ENCODE results near the gene TPK1.

Gene TPK1

GRCh38 chr7:144641389-144642044, 194.3 kb downstream of the TPK1 start:
- no peak for DNase-seq (ENCODE audit: low read depth, low spot score)
- no peak for TF ChIP-seq CTCF (IDR thresholded peaks at IDR 0.05; ENCODE audit: insufficient read depth, low read length, missing control alignments)
- no peak overlapping the region for H3K4me3 ChIP-seq (ENCODE audit: low read depth, low read length)
- ChIA-PET POLR2A (no interaction called here), CTCF (no interaction called here)

GRCh38 chr7:144632724-144633123, 203.1 kb downstream of the TPK1 start:
- DNase-seq (ENCODE audit: low read depth, low spot score): no peak
- CTCF ChIA-PET: no interaction called here
- POLR2A ChIA-PET: no interaction called here
- no peak overlapping the region for H3K4me3 ChIP-seq (ENCODE audit: low read depth, low read length)
- TF ChIP-seq CTCF (IDR thresholded peaks at IDR 0.05; ENCODE audit: insufficient read depth, low read length, missing control alignments): no peak

GRCh38 chr7:144629598-144629997, 206.3 kb downstream of the TPK1 start:
- ChIA-PET POLR2A (no interaction called here), CTCF (no interaction called here)
- no peak for DNase-seq (ENCODE audit: low read depth, low spot score)
- no peak overlapping the region for H3K4me3 ChIP-seq (ENCODE audit: low read depth, low read length)
- no peak for TF ChIP-seq CTCF (IDR thresholded peaks at IDR 0.05; ENCODE audit: insufficient read depth, low read length, missing control alignments)

DNA sequence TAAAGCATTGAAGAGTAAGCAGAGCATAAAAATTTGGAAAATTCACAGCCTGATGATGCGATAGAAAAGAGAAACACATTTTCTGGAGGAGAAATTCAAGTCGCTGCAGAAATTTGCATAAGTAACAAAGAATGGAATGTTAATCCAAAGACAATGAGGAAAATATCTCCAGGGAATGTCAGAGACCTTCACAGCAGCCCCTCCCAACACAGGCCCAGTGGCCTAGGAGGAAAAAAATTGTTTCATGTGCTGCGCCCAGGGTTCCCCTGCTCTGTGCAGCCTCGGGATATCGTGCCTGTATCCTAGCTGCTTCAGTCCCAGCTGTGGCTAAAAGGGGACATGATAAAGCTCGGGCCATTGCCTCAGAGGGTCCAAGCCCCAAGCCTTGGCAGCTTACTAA, 206.8 kb downstream of the TPK1 start:
- POLR2A ChIA-PET: no interaction called here
- CTCF ChIA-PET: no interaction called here
- no peak for DNase-seq (ENCODE audit: low read depth, low spot score)
- no peak for TF ChIP-seq CTCF (IDR thresholded peaks at IDR 0.05; ENCODE audit: insufficient read depth, low read length, missing control alignments)
- H3K4me3 ChIP-seq (ENCODE audit: low read depth, low read length): no peak overlapping the region

DNA sequence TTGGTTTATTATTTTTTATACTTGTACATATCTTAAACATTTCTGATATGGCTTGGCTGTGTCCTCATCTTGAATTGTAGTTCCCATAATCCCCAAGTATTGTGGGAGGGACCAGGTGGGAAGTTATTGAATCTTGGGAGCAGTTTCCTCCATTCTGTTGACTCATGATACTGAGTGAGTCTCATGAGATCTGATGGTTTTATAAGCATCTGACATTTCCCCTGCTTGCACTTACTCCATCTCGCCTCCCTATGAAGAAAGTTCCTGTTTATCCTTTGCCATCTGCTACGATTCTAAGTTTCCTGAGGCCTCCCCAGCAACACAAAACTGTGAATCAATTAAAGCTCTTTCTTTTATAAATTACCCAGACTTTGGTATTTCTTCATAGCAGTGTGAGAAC, 207.7 kb downstream of the TPK1 start:
- no peak for DNase-seq (ENCODE audit: low read depth, low spot score)
- TF ChIP-seq CTCF (IDR thresholded peaks at IDR 0.05; ENCODE audit: insufficient read depth, low read length, missing control alignments): no peak
- no peak overlapping the region for H3K4me3 ChIP-seq (ENCODE audit: low read depth, low read length)
- ChIA-PET CTCF (no interaction called here), POLR2A (no interaction called here)

DNA sequence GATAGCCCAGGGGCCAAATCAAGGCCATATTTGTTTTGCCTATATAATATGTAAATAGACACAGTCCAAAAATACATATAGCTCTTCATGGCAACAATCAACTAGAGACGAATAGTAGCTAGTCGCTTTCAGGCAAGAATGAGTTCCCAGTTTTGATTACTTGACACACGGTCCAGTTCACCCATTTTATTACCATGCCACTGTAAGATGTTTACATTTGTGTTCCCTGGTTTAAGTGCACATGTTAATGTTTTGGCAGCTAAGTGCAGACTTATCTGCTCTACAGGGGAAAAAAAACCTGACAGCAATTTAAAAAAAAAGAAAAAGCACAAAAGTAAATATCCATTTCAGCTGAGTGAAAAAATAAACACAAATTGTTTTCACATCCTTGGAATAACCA, 213.1 kb downstream of the TPK1 start:
- ChIA-PET CTCF (no interaction called here), POLR2A (no interaction called here)
- no peak overlapping the region for H3K4me3 ChIP-seq (ENCODE audit: low read depth, low read length)
- TF ChIP-seq CTCF (IDR thresholded peaks at IDR 0.05; ENCODE audit: insufficient read depth, low read length, missing control alignments): no peak
- DNase-seq (ENCODE audit: low read depth, low spot score): no peak
